HFFc6 (cell line): ENCODE measurements around the gene POC1B. TPM values are rescaled to one million over a fixed set of nuclear protein-coding genes. Genes with fewer than 3 reads are reported as not detected.

Source experiments
- DNase-seq: peaks from one replicate; pipeline ENCODE4 v3.0.0-alpha.2; 2018
- H3K27ac Mint-ChIP-seq: 2 replicates; pipeline ENCODE4 v1.8.0; 2020; ENCODE audit warnings: mild to moderate bottlenecking, mixed read lengths
- H3K27me3 Mint-ChIP-seq: 2 replicates; pipeline ENCODE4 v1.8.0; 2021; ENCODE audit warnings: mild to moderate bottlenecking, moderate library complexity, mixed read lengths; ENCODE audit not compliant: insufficient read depth
- H3K36me3 Mint-ChIP-seq: 2 replicates; pipeline ENCODE4 v1.8.0; 2021; ENCODE audit warnings: low read depth, mixed read lengths
- H3K4me1 Mint-ChIP-seq: 2 replicates; pipeline ENCODE4 v1.8.0; 2020; ENCODE audit warnings: low read depth, mixed read lengths
- H3K4me3 Mint-ChIP-seq: 2 replicates; pipeline ENCODE4 v1.8.0; 2020; ENCODE audit warnings: mild to moderate bottlenecking, moderate library complexity, mixed read lengths
- H3K9me3 Mint-ChIP-seq: 2 replicates; pipeline ENCODE4 v1.8.0; 2020; ENCODE audit warnings: mild to moderate bottlenecking, mixed read lengths
- CTCF ChIP-seq: fragments of 200-600 bp; sonication (generic); IDR thresholded peaks from 2 replicates; pipeline ENCODE4 v1.5.0; 2021; ENCODE audit warnings: antibody characterized with exemption, mild to moderate bottlenecking
- total RNA-seq, 6 experiments: library from RNA; stranded (reverse); fragmentation: NEBNext Ultra II Directional; extraction: Animal tissue kit (Norgen Biotek cat#: 25700); gene quantifications; 2 replicates in 1 of 6; 3 replicates in 5 of 6; pipeline ENCODE4 v1.2.3, GENCODE V29; 2021

POC1B gene
- total RNA-seq, 6 experiments from 2014 or later = 10.4 to 12.6 (median 11.1) TPM

- no peaks in the 10 kb centered on the region for H3K9me3 Mint-ChIP-seq
- TF ChIP-seq CTCF = no peak
- H3K27me3 Mint-ChIP-seq = peaks cover 2% of the 10 kb centered on the region; the same call in 1 of the 2 replicates
- peaks cover 17% of the 10 kb centered on the region for H3K36me3 Mint-ChIP-seq
- H3K4me3 Mint-ChIP-seq = peak overlapping the region; percentile 98
- peaks cover 51% of the 10 kb centered on the region for H3K4me1 Mint-ChIP-seq
- H3K27ac Mint-ChIP-seq = no peak overlapping the region; the same call in 1 of the 2 replicates
- DNase-seq = no peak
Measured at GRCh38 chr12:89521364-89522223, 4.3 kb downstream of the POC1B start.

GRCh38 chr12:89517720-89518119, 8.1 kb downstream of the POC1B start:
- H3K27me3 Mint-ChIP-seq = no peaks in the 10 kb centered on the region
- no peak for TF ChIP-seq CTCF
- peaks cover 3% of the 10 kb centered on the region; the same call in 1 of the 2 replicates for H3K36me3 Mint-ChIP-seq
- no peak overlapping the region for H3K4me3 Mint-ChIP-seq
- no peaks in the 10 kb centered on the region for H3K9me3 Mint-ChIP-seq
- H3K4me1 Mint-ChIP-seq = peaks cover 27% of the 10 kb centered on the region
- H3K27ac Mint-ChIP-seq = no peak overlapping the region
- no peak for DNase-seq

GRCh38 chr12:89516633-89517032, 9.2 kb downstream of the POC1B start:
- Mint-ChIP-seq H3K36me3 (no peaks in the 10 kb centered on the region; the same call in 1 of the 2 replicates), H3K9me3 (no peaks in the 10 kb centered on the region), H3K27ac (no peak overlapping the region), H3K4me3 (no peak overlapping the region), H3K27me3 (no peaks in the 10 kb centered on the region), H3K4me1 (peaks cover 16% of the 10 kb centered on the region)
- TF ChIP-seq CTCF = no peak
- no peak for DNase-seq

- H3K9me3 Mint-ChIP-seq = no peaks in the 10 kb centered on the region
Measured at GRCh38 chr12:89514751-89515150, 11.1 kb downstream of the POC1B start.

GRCh38 chr12:89513544-89513943, 12.3 kb downstream of the POC1B start:
- no peaks in the 10 kb centered on the region for H3K36me3 Mint-ChIP-seq
- no peak overlapping the region for H3K4me3 Mint-ChIP-seq
- no peak for TF ChIP-seq CTCF
- H3K9me3 Mint-ChIP-seq = no peaks in the 10 kb centered on the region
- no peak for DNase-seq
- peaks cover under 1% of the 10 kb centered on the region; the same call in 1 of the 2 replicates for H3K4me1 Mint-ChIP-seq
- H3K27ac Mint-ChIP-seq = no peak overlapping the region
- H3K27me3 Mint-ChIP-seq = no peaks in the 10 kb centered on the region; the same call in 1 of the 2 replicates

More at GRCh38 chr12:89514751-89515150, 11.1 kb downstream of the POC1B start:
- Mint-ChIP-seq H3K36me3 (no peaks in the 10 kb centered on the region), H3K4me1 (peaks cover 9% of the 10 kb centered on the region; the same call in 1 of the 2 replicates), H3K27me3 (no peaks in the 10 kb centered on the region; the same call in 1 of the 2 replicates), H3K27ac (no peak overlapping the region), H3K4me3 (no peak overlapping the region)
- no peak for DNase-seq
- no peak for TF ChIP-seq CTCF
